Neural progenitor cell (in vitro differentiated cells): Measurements from ENCODE around the gene GH1. TPM values are rescaled to one million over a fixed set of nuclear protein-coding genes. Genes with fewer than 3 reads are reported as not detected.
"Not testable (repeated sequence)": the region's sequence is repeated elsewhere in the genome, so short reads cannot be mapped to it uniquely, and the experiment has no call there.

Source experiments
- DNase-seq: peaks from one replicate; pipeline ENCODE4 v3.0.0-alpha.2; 2016; ENCODE audit warnings: low spot score
- H2AFZ ChIP-seq: fragments of 200-600 bp; sonication (generic); replicated peaks from 2 replicates; pipeline ENCODE4 v1.6.1; 2016; ENCODE audit warnings: antibody characterized with exemption
- H3F3A ChIP-seq: fragments of 200-600 bp; sonication (generic); 2 replicates; pipeline ENCODE4 v1.6.1; 2016; ENCODE audit warnings: antibody characterized with exemption, low read depth
- H3K27ac ChIP-seq: fragments of 200-600 bp; sonication (generic); 2 replicates; pipeline ENCODE4 v1.5.1; 2016; ENCODE audit warnings: mild to moderate bottlenecking
- H3K27me3 ChIP-seq: fragments of 200-600 bp; sonication (generic); 2 replicates; pipeline ENCODE4 v1.6.1; 2016; ENCODE audit warnings: mild to moderate bottlenecking, moderate library complexity
- H3K36me3 ChIP-seq: fragments of 200-600 bp; sonication (generic); 2 replicates; pipeline ENCODE4 v1.5.1; 2016
- H3K4me1 ChIP-seq: fragments of 200-600 bp; sonication (generic); 2 replicates; pipeline ENCODE4 v1.6.1; 2016; ENCODE audit warnings: mixed run types
- H3K4me2 ChIP-seq: fragments of 200-600 bp; sonication (generic); 2 replicates; pipeline ENCODE4 v1.6.1; 2016
- H3K4me3 ChIP-seq: fragments of 200-600 bp; sonication (generic); 2 replicates; pipeline ENCODE4 v1.5.1; 2016
- H3K79me2 ChIP-seq: fragments of 200-600 bp; sonication (generic); 2 replicates; pipeline ENCODE4 v1.6.1; 2016; ENCODE audit warnings: low read depth
- H3K9ac ChIP-seq: fragments of 200-600 bp; sonication (generic); 2 replicates; pipeline ENCODE4 v1.6.1; 2016
- H3K9me3 ChIP-seq: fragments of 200-600 bp; sonication (generic); 2 replicates; pipeline ENCODE4 v1.5.1; 2016; ENCODE audit warnings: low read depth
- H4K20me1 ChIP-seq: fragments of 200-600 bp; sonication (generic); 2 replicates; pipeline ENCODE4 v1.6.1; 2016; ENCODE audit warnings: low read depth
- H3K27ac Mint-ChIP-seq: 3 replicates; pipeline ENCODE4 v1.8.0; 2021; ENCODE audit warnings: mixed read lengths
- H3K27me3 Mint-ChIP-seq: 2 replicates; pipeline ENCODE4 v1.8.0; 2022; ENCODE audit warnings: low read depth, mild to moderate bottlenecking, inconsistent platforms, moderate library complexity, mixed read lengths; ENCODE audit not compliant: insufficient read depth
- H3K36me3 Mint-ChIP-seq: 3 replicates; pipeline ENCODE4 v1.8.0; 2021; ENCODE audit warnings: mixed read lengths
- H3K4me1 Mint-ChIP-seq: 3 replicates; pipeline ENCODE4 v1.8.0; 2021; ENCODE audit warnings: mixed read lengths
- H3K4me3 Mint-ChIP-seq: 3 replicates; pipeline ENCODE4 v1.8.0; 2021; ENCODE audit warnings: mild to moderate bottlenecking, moderate library complexity, mixed read lengths
- H3K9me3 Mint-ChIP-seq: 3 replicates; pipeline ENCODE4 v1.8.0; 2020; ENCODE audit warnings: mixed read lengths
- EZH2 ChIP-seq: fragments of 200-600 bp; sonication (generic); IDR thresholded peaks from 2 replicates; pipeline ENCODE4 v1.6.1; 2017; ENCODE audit warnings: antibody characterized with exemption, mild to moderate bottlenecking, moderate library complexity
- EZH2phosphoT487 ChIP-seq: fragments of 200-600 bp; sonication (generic); IDR thresholded peaks from 2 replicates; pipeline ENCODE4 v1.6.1; 2017; ENCODE audit warnings: antibody characterized with exemption
- total RNA-seq: library from RNA; depleted of rRNA; stranded (reverse); fragments of >200 nt; gene quantifications from 2 replicates; pipeline ENCODE4 v1.2.3, GENCODE V29; 2015; ENCODE audit warnings: low replicate concordance
- TF ChIP-seq, protein P1 (sequence below): fragments of 200-600 bp; sonication (generic); IDR thresholded peaks from 2 replicates; pipeline ENCODE4 v1.5.1; 2017; ENCODE audit warnings: antibody characterized with exemption, mild to moderate bottlenecking

The GH1 gene
- total RNA-seq, 1 donor from 2014 or later, result not detected

DNA sequence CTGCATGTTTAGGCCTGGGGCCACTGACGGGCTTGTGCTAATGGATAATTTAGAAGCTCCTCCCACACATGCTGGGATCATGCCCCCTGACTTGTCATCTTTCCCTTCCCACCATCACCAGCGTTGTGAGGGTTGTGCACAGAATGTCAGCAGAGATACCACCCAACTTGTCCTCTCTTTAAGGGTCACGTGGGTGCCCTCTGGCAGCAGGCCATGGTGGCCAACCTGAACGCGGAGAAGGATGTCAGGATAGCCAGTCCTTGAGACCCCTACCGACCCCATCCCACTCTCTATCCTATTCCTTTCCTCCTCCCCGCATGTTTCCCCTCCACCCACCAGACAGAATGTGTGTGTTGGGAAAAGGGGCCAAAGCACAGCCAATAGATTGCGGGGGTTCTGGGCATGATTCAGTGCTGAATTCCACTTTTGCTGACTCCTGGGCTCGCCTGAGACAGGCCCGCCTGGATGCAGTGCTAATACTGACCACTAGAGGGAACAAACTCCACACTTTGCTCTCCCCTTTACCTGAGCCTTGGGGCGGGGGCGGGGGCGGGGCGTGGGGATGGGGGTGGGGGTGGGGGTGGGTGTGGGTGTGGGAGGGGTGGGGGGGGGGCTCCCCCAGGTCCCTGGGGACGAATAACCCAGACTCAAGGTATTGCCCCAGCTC, 36.6 kb downstream of the GH1 start, which contains the start of gene GH2:
GH2 (minus strand) TSS at position 10 of the 667 bp plus-strand sequence. CDS start 143 bp downstream, outside the sequence.
- Histone ChIP-seq H3F3A (peaks cover 4% of the 10 kb centered on the region), H3K27me3 (no peaks in the 10 kb centered on the region), H3K9me3 (no peaks in the 10 kb centered on the region), H3K27ac (no peak within 1 kb of the TSS), H3K36me3 (no peaks in the 10 kb centered on the region), H3K79me2 (no peaks in the 10 kb centered on the region), H4K20me1 (no peaks in the 10 kb centered on the region), H3K9ac (no peak within 1 kb of the TSS), H2AFZ (peak within 1 kb of the TSS; percentile 87), H3K4me2 (no peak within 1 kb of the TSS), H3K4me1 (no peaks in the 10 kb centered on the region), H3K4me3 (no peak within 1 kb of the TSS)
- peaks cover 8% of the 10 kb centered on the region for H3K27me3 Mint-ChIP-seq
- TF ChIP-seq, protein P1, sequence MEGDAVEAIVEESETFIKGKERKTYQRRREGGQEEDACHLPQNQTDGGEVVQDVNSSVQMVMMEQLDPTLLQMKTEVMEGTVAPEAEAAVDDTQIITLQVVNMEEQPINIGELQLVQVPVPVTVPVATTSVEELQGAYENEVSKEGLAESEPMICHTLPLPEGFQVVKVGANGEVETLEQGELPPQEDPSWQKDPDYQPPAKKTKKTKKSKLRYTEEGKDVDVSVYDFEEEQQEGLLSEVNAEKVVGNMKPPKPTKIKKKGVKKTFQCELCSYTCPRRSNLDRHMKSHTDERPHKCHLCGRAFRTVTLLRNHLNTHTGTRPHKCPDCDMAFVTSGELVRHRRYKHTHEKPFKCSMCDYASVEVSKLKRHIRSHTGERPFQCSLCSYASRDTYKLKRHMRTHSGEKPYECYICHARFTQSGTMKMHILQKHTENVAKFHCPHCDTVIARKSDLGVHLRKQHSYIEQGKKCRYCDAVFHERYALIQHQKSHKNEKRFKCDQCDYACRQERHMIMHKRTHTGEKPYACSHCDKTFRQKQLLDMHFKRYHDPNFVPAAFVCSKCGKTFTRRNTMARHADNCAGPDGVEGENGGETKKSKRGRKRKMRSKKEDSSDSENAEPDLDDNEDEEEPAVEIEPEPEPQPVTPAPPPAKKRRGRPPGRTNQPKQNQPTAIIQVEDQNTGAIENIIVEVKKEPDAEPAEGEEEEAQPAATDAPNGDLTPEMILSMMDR, result peak; percentile 58
- TF ChIP-seq EZH2, result no peak
- no peak for TF ChIP-seq EZH2phosphoT487
- no peaks in the 10 kb centered on the region for H3K36me3 Mint-ChIP-seq
- DNase-seq, result peak; percentile 58
- peak within 1 kb of the TSS; percentile 67 for H3K4me3 Mint-ChIP-seq
- H3K9me3 Mint-ChIP-seq, result no peaks in the 10 kb centered on the region
- no peaks in the 10 kb centered on the region for H3K4me1 Mint-ChIP-seq
- no peak within 1 kb of the TSS for H3K27ac Mint-ChIP-seq

DNA sequence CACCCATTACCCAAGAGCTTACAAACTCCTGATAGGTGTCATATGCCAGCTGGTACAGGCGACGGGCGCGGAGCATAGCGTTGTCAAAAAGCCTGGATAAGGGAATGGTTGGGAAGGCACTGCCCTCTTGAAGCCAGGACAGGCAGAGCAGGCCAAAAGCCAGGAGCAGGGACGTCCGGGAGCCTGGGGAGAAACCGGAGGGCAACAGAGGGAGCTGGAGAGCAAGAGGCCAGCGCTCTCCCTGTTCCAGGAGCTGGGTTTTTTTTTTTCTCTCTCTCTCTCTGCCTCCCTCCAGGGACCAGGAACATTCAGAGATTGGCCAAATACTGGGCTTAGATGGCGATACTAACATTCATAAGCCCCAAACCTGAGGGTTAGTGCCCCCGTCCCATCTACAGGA, 37.3 kb downstream of the GH1 start:
- DNase-seq, result peak; percentile 58
- not testable (repeated sequence) for H3K9ac ChIP-seq, H3K36me3 Mint-ChIP-seq, H3K27ac ChIP-seq, H3K9me3 Mint-ChIP-seq, H3K27ac Mint-ChIP-seq, H3K4me3 Mint-ChIP-seq, H3K36me3 ChIP-seq, H3K4me1 Mint-ChIP-seq, H3K4me2 ChIP-seq, H3K4me1 ChIP-seq, H3K79me2 ChIP-seq, H3K27me3 ChIP-seq, H4K20me1 ChIP-seq, H3K9me3 ChIP-seq, H3K4me3 ChIP-seq, H3K27me3 Mint-ChIP-seq, H3F3A ChIP-seq
- TF ChIP-seq, protein P1, result peak; percentile 31
- peak overlapping the region; percentile 87 for H2AFZ ChIP-seq

DNA sequence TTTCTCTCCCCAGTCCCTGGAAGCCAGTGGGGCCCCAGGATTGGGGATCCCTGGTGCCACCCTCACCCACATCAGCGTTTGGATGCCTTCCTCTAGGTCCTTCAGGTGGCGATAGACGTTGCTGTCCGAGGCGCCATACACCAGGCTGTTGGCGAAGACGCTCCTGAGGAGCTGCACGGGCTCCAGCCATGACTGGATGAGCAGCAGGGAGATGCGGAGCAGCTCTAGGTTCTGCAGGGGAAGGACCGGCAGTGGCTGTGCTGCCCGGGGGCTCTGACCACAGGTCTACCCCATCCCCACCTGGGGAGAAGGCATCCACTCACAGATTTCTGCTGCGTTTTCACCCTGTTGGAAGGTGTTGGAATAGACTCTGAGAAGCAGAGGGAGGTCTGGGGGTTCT, 37.9 kb downstream of the GH1 start:
- DNase-seq, result no peak
- no peaks in the 10 kb centered on the region for H3K4me1 ChIP-seq
- Mint-ChIP-seq H3K27ac (no peak overlapping the region), H3K4me3 (no peak overlapping the region), H3K27me3 (peaks cover 8% of the 10 kb centered on the region), H3K9me3 (no peaks in the 10 kb centered on the region), H3K4me1 (no peaks in the 10 kb centered on the region), H3K36me3 (no peaks in the 10 kb centered on the region)
- H3F3A ChIP-seq, result peaks cover 4% of the 10 kb centered on the region
- H3K27me3 ChIP-seq, result no peaks in the 10 kb centered on the region
- H3K4me3 ChIP-seq, result no peak overlapping the region
- H3K79me2 ChIP-seq, result no peaks in the 10 kb centered on the region
- H2AFZ ChIP-seq, result peak overlapping the region; percentile 87
- H3K36me3 ChIP-seq, result no peaks in the 10 kb centered on the region
- H3K9ac ChIP-seq, result no peak overlapping the region
- no peaks in the 10 kb centered on the region for H4K20me1 ChIP-seq
- no peak overlapping the region for H3K4me2 ChIP-seq
- TF ChIP-seq, protein P1, result no peak
- no peaks in the 10 kb centered on the region for H3K9me3 ChIP-seq
- H3K27ac ChIP-seq, result no peak overlapping the region

DNA sequence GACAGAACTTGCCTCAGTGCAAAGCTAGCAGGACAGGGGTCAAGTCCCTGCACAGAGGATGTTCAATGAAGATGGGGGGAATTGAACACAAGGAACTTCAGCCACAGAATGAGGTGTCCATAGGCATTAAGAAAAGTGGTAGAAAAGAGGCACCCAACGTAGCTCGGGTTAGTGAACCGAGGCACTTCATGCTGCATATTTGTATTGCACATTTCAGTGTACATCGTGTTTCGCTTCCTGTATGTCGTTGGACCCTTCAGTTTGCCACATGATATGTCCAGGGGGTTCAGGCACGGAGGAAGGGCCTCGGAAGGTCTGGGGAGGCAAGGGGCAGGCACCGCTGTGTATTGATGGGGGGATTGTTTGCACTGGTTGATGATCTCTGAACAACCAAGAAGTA, 40.2 kb downstream of the GH1 start:
- H3K36me3 ChIP-seq, H3K27me3 ChIP-seq, H3K79me2 ChIP-seq, DNase-seq, H3K4me3 Mint-ChIP-seq, H3K9ac ChIP-seq, H3K4me1 Mint-ChIP-seq, H3K9me3 Mint-ChIP-seq, H4K20me1 ChIP-seq, H3F3A ChIP-seq, H3K36me3 Mint-ChIP-seq, H2AFZ ChIP-seq, H3K4me2 ChIP-seq, H3K27ac Mint-ChIP-seq, H3K4me3 ChIP-seq, H3K9me3 ChIP-seq, H3K27ac ChIP-seq, H3K4me1 ChIP-seq: not testable (repeated sequence)
- H3K27me3 Mint-ChIP-seq, result peaks cover 11% of the 10 kb centered on the region

DNA sequence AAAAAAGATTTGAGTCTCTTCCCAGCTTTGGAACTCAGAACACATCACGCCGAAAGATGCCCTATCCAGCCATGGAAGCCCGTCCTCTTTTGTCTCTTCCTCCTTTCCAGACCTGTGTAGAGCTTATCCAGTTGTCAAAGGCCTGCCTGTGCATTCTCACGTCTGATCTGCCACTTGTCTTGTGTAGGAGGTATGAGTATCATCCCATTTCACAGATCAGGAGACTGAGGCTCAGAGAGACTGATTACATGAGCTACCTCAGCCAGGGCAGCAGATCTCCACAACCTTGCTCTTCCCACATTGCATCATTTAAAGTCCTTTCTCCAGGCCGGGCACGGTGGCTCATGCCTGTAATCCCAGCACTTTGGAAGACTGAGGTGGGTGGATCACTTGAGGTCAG, 43.9 kb downstream of the GH1 start:
- H3K27me3 Mint-ChIP-seq, H3K4me2 ChIP-seq, H3F3A ChIP-seq, H3K4me1 Mint-ChIP-seq, H3K27ac ChIP-seq, H3K36me3 Mint-ChIP-seq, H3K4me1 ChIP-seq, DNase-seq, H3K9me3 ChIP-seq, H3K9me3 Mint-ChIP-seq, H3K27ac Mint-ChIP-seq, H3K27me3 ChIP-seq, H3K9ac ChIP-seq, H3K36me3 ChIP-seq, H3K79me2 ChIP-seq, H3K4me3 ChIP-seq, H2AFZ ChIP-seq, H4K20me1 ChIP-seq: not testable (repeated sequence)
- peak overlapping the region; percentile 24 for H3K4me3 Mint-ChIP-seq

DNA sequence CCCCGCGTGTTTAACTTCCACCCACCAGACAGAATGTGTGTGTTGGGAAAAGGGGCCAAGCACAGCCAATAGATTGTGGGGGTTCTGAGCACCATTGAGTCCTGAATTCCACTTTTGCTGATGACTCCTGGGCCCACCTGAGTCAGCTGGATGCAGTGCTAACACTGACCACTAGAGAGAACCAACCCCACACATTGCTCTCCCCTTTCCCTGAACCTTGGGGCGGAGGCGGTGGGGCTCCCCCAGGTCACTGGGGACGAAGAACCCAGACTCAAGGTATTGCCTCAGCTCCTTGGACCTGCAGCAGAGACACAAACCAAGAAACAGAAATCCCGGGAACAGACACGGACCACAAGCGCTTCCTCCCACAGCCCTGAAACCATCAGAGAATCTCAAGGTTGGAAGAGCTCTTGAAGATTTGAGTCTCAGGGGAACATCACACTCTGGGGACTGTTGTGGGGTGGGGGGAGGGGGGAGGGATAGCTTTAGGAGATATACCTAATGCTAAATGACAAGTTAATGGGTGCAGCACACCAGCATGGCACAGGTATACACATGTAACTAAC, 44.5 kb downstream of the GH1 start:
- H3K4me3 Mint-ChIP-seq, H3K27me3 Mint-ChIP-seq, H3K4me1 Mint-ChIP-seq, H3K4me2 ChIP-seq, H3K9me3 ChIP-seq, H3K4me3 ChIP-seq, H4K20me1 ChIP-seq, H3K27ac ChIP-seq, H3K36me3 ChIP-seq, H3K36me3 Mint-ChIP-seq, H3K9me3 Mint-ChIP-seq, H3K9ac ChIP-seq, H3K27ac Mint-ChIP-seq, H3K4me1 ChIP-seq, DNase-seq, H2AFZ ChIP-seq, H3K79me2 ChIP-seq, H3F3A ChIP-seq, H3K27me3 ChIP-seq: not testable (repeated sequence)
